LNCAP (cell line): Measurements from ENCODE around the gene CYB561D1.

Source experiments
- CTCF ChIP-seq: fragments of 450-650 bp; IDR thresholded peaks from 2 replicates; pipeline ENCODE4 v1.5.1; 2017; ENCODE audit warnings: mild to moderate bottlenecking

Gene CYB561D1

GRCh38 chr1:109537450-109538178, 43.7 kb downstream of the CYB561D1 start:
- no peak for TF ChIP-seq CTCF

- no peak for TF ChIP-seq CTCF
Measured at GRCh38 chr1:109538827-109539555, 45.1 kb downstream of the CYB561D1 start.

- no peak for TF ChIP-seq CTCF
Measured at GRCh38 chr1:109539676-109540075, 45.8 kb downstream of the CYB561D1 start, which contains the start of gene GPR61. GPR61 (plus strand) TSS chr1:109539872; CDS start chr1:109543023, 3,151 bp downstream.

- TF ChIP-seq CTCF = no peak
Measured at GRCh38 chr1:109541102-109541501, 47.2 kb downstream of the CYB561D1 start.

- no peak for TF ChIP-seq CTCF
Measured at GRCh38 chr1:109542657-109543056, 48.8 kb downstream of the CYB561D1 start.

- no peak for TF ChIP-seq CTCF
Measured at GRCh38 chr1:109543283-109543987, 49.5 kb downstream of the CYB561D1 start.

- no peak for TF ChIP-seq CTCF
Measured at GRCh38 chr1:109543988-109544735, 50.3 kb downstream of the CYB561D1 start.
